ACC112 (cell line): ENCODE data around the gene SEPTIN1.

Source experiments
- H2AFZ ChIP-seq: fragments of 200-600 bp; sonication (generic); one replicate; pipeline ENCODE4 v1.6.0; 2017; ENCODE audit warnings: antibody characterized with exemption, low read length; ENCODE audit not compliant: unreplicated experiment
- H3K27ac ChIP-seq: fragments of 200-600 bp; sonication (generic); 2 replicates; pipeline ENCODE4 v1.5.1; 2014; ENCODE audit warnings: low read depth, mild to moderate bottlenecking, antibody characterized with exemption, low read length, moderate library complexity
- H3K27me3 ChIP-seq: fragments of 200-600 bp; sonication (generic); 2 replicates; pipeline ENCODE4 v1.6.1; 2014; ENCODE audit warnings: mild to moderate bottlenecking, antibody characterized with exemption, low read length, moderate library complexity, mixed read lengths; ENCODE audit not compliant: insufficient read depth
- H3K36me3 ChIP-seq: fragments of 200-600 bp; sonication (generic); 2 replicates; pipeline ENCODE4 v1.6.1; 2016; ENCODE audit warnings: mild to moderate bottlenecking, antibody characterized with exemption, low read length, moderate library complexity, mixed read lengths; ENCODE audit not compliant: insufficient read depth
- H3K4me1 ChIP-seq: fragments of 200-600 bp; sonication (generic); one replicate; pipeline ENCODE4 v1.6.1; 2016; ENCODE audit warnings: low read length, mixed read lengths; ENCODE audit not compliant: insufficient read depth, unreplicated experiment, control insufficient read depth
- H3K4me3 ChIP-seq: fragments of 200-600 bp; sonication (generic); 2 replicates; pipeline ENCODE4 v1.5.1; 2014; ENCODE audit warnings: mild to moderate bottlenecking, low read depth, low read length
- H3K79me2 ChIP-seq: fragments of 200-600 bp; sonication (generic); one replicate; pipeline ENCODE4 v1.6.0; 2016; ENCODE audit warnings: low read length; ENCODE audit not compliant: control insufficient read depth, unreplicated experiment, insufficient read depth

SEPTIN1 gene

DNA sequence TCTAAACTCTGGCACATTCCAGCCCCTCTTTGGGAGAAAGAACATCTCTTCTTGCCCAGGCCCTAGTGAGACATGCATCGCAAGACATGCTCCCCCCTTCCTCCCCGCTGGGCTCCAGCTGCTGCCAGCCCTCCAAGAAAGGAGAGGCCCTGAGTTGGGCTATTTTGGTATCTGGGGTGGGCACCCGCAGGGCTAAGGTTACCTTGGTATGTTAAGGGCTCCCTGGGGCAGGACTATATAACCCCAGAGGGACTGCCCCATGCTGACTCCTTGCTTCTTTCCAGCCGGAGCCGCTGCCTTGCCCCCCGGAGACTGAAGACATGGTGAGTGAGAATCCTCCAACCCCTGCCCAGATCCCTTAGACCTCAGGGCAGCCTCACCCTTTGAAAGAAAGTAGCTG is 7.8 kb downstream of the SEPTIN1 start, which contains the start of gene MYL11:
TSS of gene MYL11 (plus strand) at position 265 of the 400 bp plus-strand sequence. CDS start at position 321, 56 bp downstream.
- H3K4me3 ChIP-seq, result no peak within 1 kb of the TSS
- H3K79me2 ChIP-seq, result peaks cover 9% of the 10 kb centered on the region
- H3K27me3 ChIP-seq, result no peaks in the 10 kb centered on the region
- H2AFZ ChIP-seq, result no peak within 1 kb of the TSS
- no peak within 1 kb of the TSS for H3K27ac ChIP-seq
- H3K4me1 ChIP-seq, result peaks cover 6% of the 10 kb centered on the region
- H3K36me3 ChIP-seq, result no peaks in the 10 kb centered on the region

- Histone ChIP-seq H3K4me3 (no peak overlapping the region), H2AFZ (no peak overlapping the region), H3K27ac (no peak overlapping the region), H3K36me3 (no peaks in the 10 kb centered on the region), H3K79me2 (peaks cover 23% of the 10 kb centered on the region), H3K27me3 (no peaks in the 10 kb centered on the region), H3K4me1 (peaks cover 6% of the 10 kb centered on the region)
These were observed 9.6 kb downstream of the SEPTIN1 start for GRCh38 chr16:30372725-30373124.

DNA sequence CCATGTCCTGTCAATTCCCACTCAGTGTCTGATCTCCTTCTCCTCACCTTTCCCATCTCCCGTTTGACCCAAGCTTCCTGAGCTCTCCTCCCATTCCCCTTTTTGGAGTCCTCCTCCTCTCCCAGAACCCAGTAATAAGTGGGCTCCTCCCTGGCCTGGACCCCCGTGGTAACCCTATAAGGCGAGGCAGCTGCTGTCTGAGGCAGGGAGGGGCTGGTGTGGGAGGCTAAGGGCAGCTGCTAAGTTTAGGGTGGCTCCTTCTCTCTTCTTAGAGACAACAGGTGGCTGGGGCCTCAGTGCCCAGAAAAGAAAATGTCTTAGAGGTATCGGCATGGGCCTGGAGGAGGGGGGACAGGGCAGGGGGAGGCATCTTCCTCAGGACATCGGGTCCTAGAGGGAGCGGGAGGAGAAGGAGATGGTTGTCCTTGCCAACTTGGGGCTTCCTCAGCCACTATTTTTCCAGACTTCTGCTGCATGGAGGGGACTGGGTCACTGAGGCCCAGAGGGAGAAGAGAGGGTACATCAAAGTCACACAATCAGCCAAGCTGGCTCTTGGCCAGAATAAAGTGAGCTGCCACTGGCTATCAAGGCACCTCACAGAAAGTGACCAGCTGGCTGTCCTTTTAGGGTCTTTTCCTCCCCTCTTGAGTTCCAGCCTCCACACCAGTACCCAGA is 10.2 kb downstream of the SEPTIN1 start:
- Histone ChIP-seq H3K36me3 (no peaks in the 10 kb centered on the region), H3K4me3 (no peak overlapping the region), H3K27me3 (no peaks in the 10 kb centered on the region), H3K4me1 (peaks cover 9% of the 10 kb centered on the region), H2AFZ (no peak overlapping the region), H3K27ac (no peak overlapping the region), H3K79me2 (peaks cover 28% of the 10 kb centered on the region)

- H3K36me3 ChIP-seq, result peaks cover 3% of the 10 kb centered on the region; the same call in 1 of the 2 replicates
- H3K27ac ChIP-seq, result peak overlapping the region; percentile 28; the same call in 1 of the 2 replicates
- H3K4me1 ChIP-seq, result peaks cover 14% of the 10 kb centered on the region
- peaks cover 37% of the 10 kb centered on the region for H3K79me2 ChIP-seq
- no peak overlapping the region for H2AFZ ChIP-seq
- no peaks in the 10 kb centered on the region for H3K27me3 ChIP-seq
- H3K4me3 ChIP-seq, result peak overlapping the region; percentile 73
These were observed 11.0 kb downstream of the SEPTIN1 start for GRCh38 chr16:30371248-30371816.

- Histone ChIP-seq H2AFZ (no peak within 1 kb of the TSS), H3K4me1 (peaks cover 14% of the 10 kb centered on the region), H3K27ac (peak within 1 kb of the TSS; percentile 56; the same call in 1 of the 2 replicates), H3K4me3 (peak within 1 kb of the TSS; percentile 96), H3K36me3 (peaks cover 3% of the 10 kb centered on the region; the same call in 1 of the 2 replicates), H3K27me3 (no peaks in the 10 kb centered on the region), H3K79me2 (peaks cover 40% of the 10 kb centered on the region)
These were observed 11.7 kb downstream of the SEPTIN1 start, which contains the start of gene TBC1D10B for GRCh38 chr16:30370456-30371247. Gene TBC1D10B (minus strand): TSS chr16:30370494. CDS start chr16:30370183, 311 bp downstream.

- Histone ChIP-seq H3K4me1 (peaks cover 14% of the 10 kb centered on the region), H2AFZ (no peak overlapping the region), H3K36me3 (peaks cover 3% of the 10 kb centered on the region; the same call in 1 of the 2 replicates), H3K27me3 (no peaks in the 10 kb centered on the region), H3K4me3 (peak overlapping the region; percentile 96), H3K79me2 (peaks cover 46% of the 10 kb centered on the region), H3K27ac (peak overlapping the region; percentile 56; the same call in 1 of the 2 replicates)
These were observed 12.4 kb downstream of the SEPTIN1 start for GRCh38 chr16:30369938-30370455.

- Histone ChIP-seq H3K4me1 (peaks cover 14% of the 10 kb centered on the region), H3K27ac (peak overlapping the region; percentile 56), H3K27me3 (no peaks in the 10 kb centered on the region), H3K79me2 (peaks cover 53% of the 10 kb centered on the region), H3K36me3 (peaks cover 3% of the 10 kb centered on the region; the same call in 1 of the 2 replicates), H2AFZ (no peak overlapping the region), H3K4me3 (peak overlapping the region; percentile 96)
These were observed 13.0 kb downstream of the SEPTIN1 start for GRCh38 chr16:30369091-30369937.

- H3K4me3 ChIP-seq, result peak overlapping the region; percentile 96
- peaks cover 56% of the 10 kb centered on the region for H3K79me2 ChIP-seq
- H3K4me1 ChIP-seq, result peaks cover 14% of the 10 kb centered on the region
- H2AFZ ChIP-seq, result no peak overlapping the region
- no peaks in the 10 kb centered on the region for H3K27me3 ChIP-seq
- peaks cover 3% of the 10 kb centered on the region; the same call in 1 of the 2 replicates for H3K36me3 ChIP-seq
- H3K27ac ChIP-seq, result peak overlapping the region; percentile 56
These were observed 13.6 kb downstream of the SEPTIN1 start for GRCh38 chr16:30368792-30369090.

DNA sequence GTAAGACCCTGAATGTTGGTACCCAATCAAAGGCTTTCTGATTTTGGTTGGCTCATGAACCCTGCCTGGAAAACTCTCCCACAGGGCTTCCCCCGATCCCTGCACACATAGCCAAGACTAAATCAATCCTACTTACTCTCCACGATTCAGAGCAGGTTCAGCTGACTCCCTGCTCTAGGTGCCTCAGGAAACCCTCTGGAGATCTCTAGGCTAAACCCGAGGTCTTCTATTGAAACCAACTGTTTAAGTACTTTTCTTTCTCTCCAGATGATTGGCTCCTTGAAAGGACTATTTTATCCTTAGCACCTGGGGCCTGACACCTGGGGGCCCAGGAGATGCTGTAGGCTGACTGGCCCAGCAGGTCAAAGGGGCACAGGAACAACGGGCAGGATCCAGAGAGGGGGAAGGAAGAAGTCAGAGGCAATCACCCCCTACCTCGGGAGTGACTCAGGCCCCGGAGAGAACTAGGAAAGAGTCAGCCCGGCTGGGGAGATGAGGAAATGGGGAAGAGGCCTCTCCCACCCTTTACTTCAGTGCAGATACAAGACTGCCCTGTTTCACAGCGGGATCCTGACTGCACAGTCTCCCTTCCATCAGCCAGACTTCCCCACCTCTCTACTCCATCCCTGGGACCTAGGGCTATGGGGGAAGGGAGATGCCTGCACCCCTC is 14.1 kb downstream of the SEPTIN1 start:
- peaks cover 57% of the 10 kb centered on the region for H3K79me2 ChIP-seq
- peak overlapping the region; percentile 96 for H3K4me3 ChIP-seq
- H3K27ac ChIP-seq, result peak overlapping the region; percentile 56

More for the DNA sequence above, 14.1 kb downstream of the SEPTIN1 start:
- Histone ChIP-seq H3K36me3 (peaks cover 3% of the 10 kb centered on the region; the same call in 1 of the 2 replicates), H2AFZ (no peak overlapping the region), H3K4me1 (peaks cover 14% of the 10 kb centered on the region), H3K27me3 (no peaks in the 10 kb centered on the region)
